ENCODE data around the gene EHD1.

Gene EHD1

GRCh38 chr11:64908766-64909165 lies 30.3 kb upstream of the EHD1 start:
- WGBS, result 92% methylated on average over 11 of the region's 11 CpGs
- Histone ChIP-seq H3K9me3 (ENCODE audit: insufficient read depth, low read depth, low read length) (no peaks in the 10 kb centered on the region), H3K4me1 (ENCODE audit: insufficient read depth, low read length) (no peaks in the 10 kb centered on the region), H3K9ac (ENCODE audit: low read depth, low read length) (no peak overlapping the region), H3K4me3 (ENCODE audit: low read length) (no peak overlapping the region), H3K36me3 (ENCODE audit: insufficient read depth, low read length) (peaks cover 61% of the 10 kb centered on the region), H3K27ac (ENCODE audit: low read depth, low read length) (no peak overlapping the region), H3K27me3 (ENCODE audit: insufficient read depth, low read length) (no peaks in the 10 kb centered on the region)

- Histone ChIP-seq H3K9ac (ENCODE audit: low read depth, low read length) (no peak overlapping the region), H3K9me3 (ENCODE audit: insufficient read depth, low read depth, low read length) (no peaks in the 10 kb centered on the region), H3K4me3 (ENCODE audit: low read length) (no peak overlapping the region), H3K4me1 (ENCODE audit: insufficient read depth, low read length) (no peaks in the 10 kb centered on the region), H3K27me3 (ENCODE audit: insufficient read depth, low read length) (no peaks in the 10 kb centered on the region), H3K36me3 (ENCODE audit: insufficient read depth, low read length) (peaks cover 43% of the 10 kb centered on the region), H3K27ac (ENCODE audit: low read depth, low read length) (no peak overlapping the region)
- 98% methylated on average over 13 of the region's 13 CpGs for WGBS
These were observed 27.9 kb upstream of the EHD1 start for GRCh38 chr11:64906314-64906635.

- H3K27me3 ChIP-seq (ENCODE audit: insufficient read depth, low read length), result no peaks in the 10 kb centered on the region
- H3K9me3 ChIP-seq (ENCODE audit: insufficient read depth, low read depth, low read length), result no peaks in the 10 kb centered on the region
- no peaks in the 10 kb centered on the region for H3K4me1 ChIP-seq (ENCODE audit: insufficient read depth, low read length)
- WGBS, result 95% methylated on average over 25 of the region's 25 CpGs
- no peak overlapping the region for H3K9ac ChIP-seq (ENCODE audit: low read depth, low read length)
- no peak overlapping the region for H3K4me3 ChIP-seq (ENCODE audit: low read length)
- no peak overlapping the region for H3K27ac ChIP-seq (ENCODE audit: low read depth, low read length)
- H3K36me3 ChIP-seq (ENCODE audit: insufficient read depth, low read length), result peaks cover 39% of the 10 kb centered on the region
These were observed 27.3 kb upstream of the EHD1 start for GRCh38 chr11:64905516-64906313.

GRCh38 chr11:64903291-64903833 lies 24.9 kb upstream of the EHD1 start:
- H3K27me3 ChIP-seq (ENCODE audit: insufficient read depth, low read length), result no peaks in the 10 kb centered on the region
- H3K36me3 ChIP-seq (ENCODE audit: insufficient read depth, low read length), result peaks cover 29% of the 10 kb centered on the region
- WGBS, result 95% methylated on average over 23 of the region's 23 CpGs
- no peaks in the 10 kb centered on the region for H3K4me1 ChIP-seq (ENCODE audit: insufficient read depth, low read length)
- H3K9ac ChIP-seq (ENCODE audit: low read depth, low read length), result no peak overlapping the region
- no peak overlapping the region for H3K27ac ChIP-seq (ENCODE audit: low read depth, low read length)
- no peak overlapping the region for H3K4me3 ChIP-seq (ENCODE audit: low read length)
- H3K9me3 ChIP-seq (ENCODE audit: insufficient read depth, low read depth, low read length), result no peaks in the 10 kb centered on the region

- 95% methylated on average over 30 of the region's 30 CpGs for WGBS
- Histone ChIP-seq H3K9me3 (ENCODE audit: insufficient read depth, low read depth, low read length) (no peaks in the 10 kb centered on the region), H3K27me3 (ENCODE audit: insufficient read depth, low read length) (no peaks in the 10 kb centered on the region), H3K36me3 (ENCODE audit: insufficient read depth, low read length) (peaks cover 34% of the 10 kb centered on the region), H3K4me1 (ENCODE audit: insufficient read depth, low read length) (no peaks in the 10 kb centered on the region), H3K4me3 (ENCODE audit: low read length) (no peak overlapping the region), H3K9ac (ENCODE audit: low read depth, low read length) (no peak overlapping the region), H3K27ac (ENCODE audit: low read depth, low read length) (no peak overlapping the region)
These were observed 23.9 kb upstream of the EHD1 start for GRCh38 chr11:64902102-64902900.

- no peaks in the 10 kb centered on the region for H3K27me3 ChIP-seq (ENCODE audit: insufficient read depth, low read length)
- WGBS, result 96% methylated on average over 17 of the region's 17 CpGs
- no peak overlapping the region for H3K9ac ChIP-seq (ENCODE audit: low read depth, low read length)
- peaks cover 28% of the 10 kb centered on the region for H3K36me3 ChIP-seq (ENCODE audit: insufficient read depth, low read length)
- no peak overlapping the region for H3K27ac ChIP-seq (ENCODE audit: low read depth, low read length)
- H3K4me1 ChIP-seq (ENCODE audit: insufficient read depth, low read length), result no peaks in the 10 kb centered on the region
- no peak overlapping the region for H3K4me3 ChIP-seq (ENCODE audit: low read length)
- no peaks in the 10 kb centered on the region for H3K9me3 ChIP-seq (ENCODE audit: insufficient read depth, low read depth, low read length)
These were observed 22.4 kb upstream of the EHD1 start for GRCh38 chr11:64900774-64901173.

- 95% methylated on average over 14 of the region's 14 CpGs for WGBS
- H3K36me3 ChIP-seq (ENCODE audit: insufficient read depth, low read length), result peaks cover 23% of the 10 kb centered on the region
- H3K27me3 ChIP-seq (ENCODE audit: insufficient read depth, low read length), result no peaks in the 10 kb centered on the region
- no peak overlapping the region for H3K27ac ChIP-seq (ENCODE audit: low read depth, low read length)
- no peak overlapping the region for H3K4me3 ChIP-seq (ENCODE audit: low read length)
- H3K9me3 ChIP-seq (ENCODE audit: insufficient read depth, low read depth, low read length), result no peaks in the 10 kb centered on the region
- H3K4me1 ChIP-seq (ENCODE audit: insufficient read depth, low read length), result no peaks in the 10 kb centered on the region
- no peak overlapping the region for H3K9ac ChIP-seq (ENCODE audit: low read depth, low read length)
These were observed 21.9 kb upstream of the EHD1 start for GRCh38 chr11:64900263-64900678.

- Histone ChIP-seq H3K9ac (ENCODE audit: low read depth, low read length) (no peak overlapping the region), H3K36me3 (ENCODE audit: insufficient read depth, low read length) (peaks cover 20% of the 10 kb centered on the region), H3K4me3 (ENCODE audit: low read length) (no peak overlapping the region), H3K27ac (ENCODE audit: low read depth, low read length) (no peak overlapping the region), H3K4me1 (ENCODE audit: insufficient read depth, low read length) (no peaks in the 10 kb centered on the region), H3K27me3 (ENCODE audit: insufficient read depth, low read length) (no peaks in the 10 kb centered on the region), H3K9me3 (ENCODE audit: insufficient read depth, low read depth, low read length) (no peaks in the 10 kb centered on the region)
- 96% methylated on average over 19 of the region's 19 CpGs for WGBS
These were observed 20.1 kb upstream of the EHD1 start for GRCh38 chr11:64898541-64898940.

- H3K4me3 ChIP-seq (ENCODE audit: low read length), result no peak overlapping the region
- peaks cover 20% of the 10 kb centered on the region for H3K36me3 ChIP-seq (ENCODE audit: insufficient read depth, low read length)
- H3K27ac ChIP-seq (ENCODE audit: low read depth, low read length), result no peak overlapping the region
- H3K9me3 ChIP-seq (ENCODE audit: insufficient read depth, low read depth, low read length), result no peaks in the 10 kb centered on the region
- no peak overlapping the region for H3K9ac ChIP-seq (ENCODE audit: low read depth, low read length)
- H3K27me3 ChIP-seq (ENCODE audit: insufficient read depth, low read length), result no peaks in the 10 kb centered on the region
- 93% methylated on average over 9 of the region's 9 CpGs for WGBS
- no peaks in the 10 kb centered on the region for H3K4me1 ChIP-seq (ENCODE audit: insufficient read depth, low read length)
These were observed 19.6 kb upstream of the EHD1 start for GRCh38 chr11:64898076-64898445.

- H3K9ac ChIP-seq (ENCODE audit: low read depth, low read length), result no peak overlapping the region
- 96% methylated on average over 19 of the region's 19 CpGs for WGBS
These were observed 19.1 kb upstream of the EHD1 start for GRCh38 chr11:64897381-64898075.

GRCh38 chr11:64896448-64897022 lies 18.1 kb upstream of the EHD1 start:
- Histone ChIP-seq H3K9me3 (ENCODE audit: insufficient read depth, low read depth, low read length) (no peaks in the 10 kb centered on the region), H3K27ac (ENCODE audit: low read depth, low read length) (no peak overlapping the region), H3K4me3 (ENCODE audit: low read length) (no peak overlapping the region), H3K4me1 (ENCODE audit: insufficient read depth, low read length) (no peaks in the 10 kb centered on the region), H3K27me3 (ENCODE audit: insufficient read depth, low read length) (no peaks in the 10 kb centered on the region), H3K9ac (ENCODE audit: low read depth, low read length) (no peak overlapping the region), H3K36me3 (ENCODE audit: insufficient read depth, low read length) (peaks cover 20% of the 10 kb centered on the region)
- 94% methylated on average over 14 of the region's 14 CpGs for WGBS

More at GRCh38 chr11:64897381-64898075, 19.1 kb upstream of the EHD1 start:
- H3K36me3 ChIP-seq (ENCODE audit: insufficient read depth, low read length), result peaks cover 20% of the 10 kb centered on the region
- H3K27ac ChIP-seq (ENCODE audit: low read depth, low read length), result no peak overlapping the region
- no peaks in the 10 kb centered on the region for H3K27me3 ChIP-seq (ENCODE audit: insufficient read depth, low read length)
- H3K9me3 ChIP-seq (ENCODE audit: insufficient read depth, low read depth, low read length), result no peaks in the 10 kb centered on the region
- no peaks in the 10 kb centered on the region for H3K4me1 ChIP-seq (ENCODE audit: insufficient read depth, low read length)
- no peak overlapping the region for H3K4me3 ChIP-seq (ENCODE audit: low read length)

Data from HUES64 (cell line).